GM18858 (cell line): Measurements from ENCODE around the gene CEP104.
"Not testable (repeated sequence)": the region's sequence is repeated elsewhere in the genome, so short reads cannot be mapped to it uniquely, and the experiment has no call there.

Experiments
- ATAC-seq: cut with Tn5 transposase; IDR thresholded peaks from one replicate; pipeline ENCODE4 v1.9.1; 2021; ENCODE audit not compliant: unreplicated experiment

Gene CEP104

GRCh38 chr1:3803905-3804626, 52.9 kb downstream of the CEP104 start:
- no peak for ATAC-seq

GRCh38 chr1:3800795-3801194, 56.2 kb downstream of the CEP104 start:
- ATAC-seq: not testable (repeated sequence)

- no peak for ATAC-seq
These were observed 56.9 kb downstream of the CEP104 start for GRCh38 chr1:3799976-3800685.

GRCh38 chr1:3796215-3797061, 60.6 kb downstream of the CEP104 start, which contains the start of gene LRRC47:
LRRC47 (minus strand) TSS chr1:3796498; CDS start chr1:3796476, 22 bp downstream.
- ATAC-seq: peak; percentile 88

- ATAC-seq: peak; percentile 13
These were observed 61.4 kb downstream of the CEP104 start for GRCh38 chr1:3795453-3796214.

- no peak for ATAC-seq
These were observed 66.1 kb downstream of the CEP104 start for GRCh38 chr1:3790952-3791351.

GRCh38 chr1:3790500-3790923, 66.5 kb downstream of the CEP104 start:
- no peak for ATAC-seq

- no peak for ATAC-seq
These were observed 67.3 kb downstream of the CEP104 start for GRCh38 chr1:3789421-3790300.

GRCh38 chr1:3788756-3789420, 68.1 kb downstream of the CEP104 start:
- ATAC-seq: no peak

- no peak for ATAC-seq
These were observed 69.0 kb downstream of the CEP104 start for GRCh38 chr1:3787745-3788605.

GRCh38 chr1:3787349-3787715, 69.7 kb downstream of the CEP104 start:
- ATAC-seq: no peak

- no peak for ATAC-seq
These were observed 70.3 kb downstream of the CEP104 start for GRCh38 chr1:3786468-3787348.

- no peak for ATAC-seq
These were observed 71.4 kb downstream of the CEP104 start for GRCh38 chr1:3785456-3786157.

- ATAC-seq: no peak
These were observed 72.0 kb downstream of the CEP104 start for GRCh38 chr1:3785045-3785444.

- ATAC-seq: no peak
These were observed 73.1 kb downstream of the CEP104 start for GRCh38 chr1:3783651-3784474.

GRCh38 chr1:3780901-3781300, 76.1 kb downstream of the CEP104 start:
- ATAC-seq: no peak
